Measurements from ENCODE around the gene NFATC4.

GRCh38 chr14:24368212-24368561, 203 bp downstream of the NFATC4 start:
- TF ChIP-seq SP1 (IDR thresholded peaks at IDR 0.05) (no peak), FOXM1 (IDR thresholded peaks at IDR 0.05; ENCODE audit: borderline replicate concordance) (no peak), BHLHE40 (IDR thresholded peaks at IDR 0.05; ENCODE audit: borderline replicate concordance) (no peak)
